ENCODE measurements around the gene ACR.
"Not testable (repeated sequence)": the region's sequence is repeated elsewhere in the genome, so short reads cannot be mapped to it uniquely, and the experiment has no call there.

GRCh38 chr22:50749302-50750074, 11.5 kb downstream of the ACR start:
- not testable (repeated sequence) for TF ChIP-seq EZH2phosphoT487, ZBTB33 (IDR thresholded peaks at IDR 0.05; ENCODE audit: borderline replicate concordance, low read depth)
